HG03439 (cell line): ENCODE measurements around the gene IRF2BP2.

Experiments
- ATAC-seq: cut with Tn5 transposase; IDR thresholded peaks from one replicate; pipeline ENCODE4 v1.9.1; 2021; ENCODE audit warnings: mild to moderate bottlenecking, moderate library complexity; ENCODE audit not compliant: unreplicated experiment

Gene IRF2BP2

DNA sequence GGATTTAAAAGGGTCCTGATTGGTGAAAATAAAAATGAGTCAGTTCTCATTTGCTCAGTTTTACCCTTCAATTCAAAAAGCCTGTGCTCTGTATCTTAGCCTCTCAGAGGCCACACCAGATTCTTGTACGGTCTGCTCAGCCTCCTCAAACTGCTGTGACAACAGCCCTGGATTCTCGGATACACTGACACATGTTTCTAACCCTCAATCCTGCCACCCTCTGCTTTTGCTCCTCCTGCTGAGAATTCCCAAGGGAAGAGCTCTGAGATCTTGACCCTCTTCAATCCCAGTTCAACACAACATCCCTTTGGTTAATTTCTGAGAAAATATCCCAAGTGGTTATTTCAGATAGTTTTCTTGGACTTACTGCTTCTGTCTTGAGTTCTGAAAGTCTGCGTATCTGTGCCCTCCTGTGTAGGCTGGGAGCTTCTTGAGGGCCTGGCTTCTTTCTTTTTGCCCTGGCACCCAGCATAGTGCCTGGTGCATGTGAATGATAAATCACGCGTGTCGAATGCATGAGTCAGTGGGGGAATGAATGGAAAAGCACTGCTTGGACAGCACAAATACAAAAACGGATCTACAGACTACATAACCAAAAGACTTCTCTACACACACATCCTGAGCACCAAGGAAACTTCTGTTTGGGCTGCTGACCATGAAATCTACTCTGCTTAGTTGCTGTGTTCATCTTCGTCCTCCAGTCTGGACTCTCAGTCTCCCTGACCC is 24.5 kb downstream of the IRF2BP2 start:
- ATAC-seq, result no peak

DNA sequence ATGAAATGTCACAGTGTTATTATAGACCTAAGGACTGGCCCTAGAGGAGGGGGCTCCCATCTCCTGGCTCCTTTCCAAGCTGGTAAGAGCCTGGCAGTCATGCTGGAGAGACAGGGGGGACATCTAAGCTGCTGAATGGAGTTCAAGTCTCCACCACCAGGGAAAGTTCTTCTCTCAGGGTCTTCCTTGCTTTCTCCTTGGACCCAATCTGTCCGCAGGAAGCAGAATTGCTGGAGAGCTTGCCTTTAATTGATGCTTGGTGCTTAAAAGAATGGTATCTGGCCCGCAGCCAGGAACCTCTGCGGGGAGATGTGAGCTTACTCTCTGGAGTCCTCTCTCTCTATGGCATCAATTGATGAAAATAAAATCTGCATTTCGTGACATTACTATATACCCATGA is 25.1 kb downstream of the IRF2BP2 start:
- ATAC-seq, result no peak

DNA sequence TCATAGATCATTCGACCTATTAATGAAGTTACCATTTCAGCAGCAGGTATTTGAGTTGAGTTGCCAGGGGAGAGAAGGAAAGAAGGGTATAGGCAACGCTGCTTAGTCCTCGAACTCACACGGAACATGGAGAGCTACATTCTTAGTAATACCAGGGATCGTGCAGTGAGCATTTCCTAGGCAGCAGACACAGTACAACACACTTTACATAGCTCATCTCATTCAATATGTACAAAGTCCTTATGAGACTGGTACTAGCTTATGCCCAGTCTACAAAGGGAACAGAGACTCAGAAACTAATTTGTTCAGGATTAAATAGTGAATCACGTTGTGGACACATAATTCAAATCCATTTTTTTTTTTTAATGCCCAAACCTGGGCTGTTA is 25.6 kb downstream of the IRF2BP2 start:
- no peak for ATAC-seq

GRCh38 chr1:234583755-234584419 is 26.1 kb downstream of the IRF2BP2 start:
- ATAC-seq, result no peak

- ATAC-seq, result no peak
Measured at GRCh38 chr1:234582681-234583301, 27.2 kb downstream of the IRF2BP2 start.

GRCh38 chr1:234582186-234582585 is 27.8 kb downstream of the IRF2BP2 start:
- ATAC-seq, result no peak

- no peak for ATAC-seq
Measured at GRCh38 chr1:234581063-234581714, 28.8 kb downstream of the IRF2BP2 start.

GRCh38 chr1:234579967-234580366 is 30.0 kb downstream of the IRF2BP2 start:
- ATAC-seq, result no peak

DNA sequence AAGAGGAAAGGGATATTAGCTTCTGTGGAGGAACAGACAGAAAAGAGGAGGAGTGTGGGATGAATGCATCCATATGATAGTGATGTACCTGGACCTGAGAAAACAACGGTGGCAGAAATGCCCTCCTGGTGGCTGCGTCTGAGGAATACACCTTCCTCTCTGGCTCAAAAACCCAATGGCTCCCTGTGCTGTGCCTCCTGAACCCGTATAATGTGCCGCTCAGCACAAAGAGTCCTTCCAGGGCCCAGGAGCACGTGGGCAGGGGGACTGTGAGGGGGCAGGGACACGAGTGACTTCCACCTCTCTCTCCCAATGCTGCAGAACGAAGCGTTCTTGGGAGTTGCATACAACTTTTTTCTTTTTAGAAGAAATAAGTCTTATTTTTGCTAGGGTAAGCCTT is 31.2 kb downstream of the IRF2BP2 start:
- no peak for ATAC-seq

DNA sequence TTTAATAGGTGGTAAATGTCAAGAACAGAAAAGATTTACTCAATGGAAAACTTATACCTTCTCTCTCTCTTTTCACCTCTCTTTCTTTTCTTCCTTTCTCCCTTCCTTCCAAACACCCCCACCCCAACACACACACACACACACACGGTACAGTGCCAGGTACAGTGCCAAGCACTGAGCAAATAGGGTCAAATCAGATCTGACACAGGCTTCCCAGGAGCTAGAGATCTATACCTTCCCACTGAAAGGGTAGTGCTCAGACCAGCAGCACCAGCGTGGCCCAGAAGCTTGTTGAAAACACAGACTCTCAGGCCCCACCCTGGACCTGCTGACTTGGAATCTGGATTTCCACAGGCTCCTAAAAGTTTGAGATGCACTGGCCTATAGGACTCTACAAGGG is 31.9 kb downstream of the IRF2BP2 start:
- ATAC-seq, result no peak

- ATAC-seq, result no peak
Measured at GRCh38 chr1:234573711-234574299, 36.2 kb downstream of the IRF2BP2 start.

DNA sequence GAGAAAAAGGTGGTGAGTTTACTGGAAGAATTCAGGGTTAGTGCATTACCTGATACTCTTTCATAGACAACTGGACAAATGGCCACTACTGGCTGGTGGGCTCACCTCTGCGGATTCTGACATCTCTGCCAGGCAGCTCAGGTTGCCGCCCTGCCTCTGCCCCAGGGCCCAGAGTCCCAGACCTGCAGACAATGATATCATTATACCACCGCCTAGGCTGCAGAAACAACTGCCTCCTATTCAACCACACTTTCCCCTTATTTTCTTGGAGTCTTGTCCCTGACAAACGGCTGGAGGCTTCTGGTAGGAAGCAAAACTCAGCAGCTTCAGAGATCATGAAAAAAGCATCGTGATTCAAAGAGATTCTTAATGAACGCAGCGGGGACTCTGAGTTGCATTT is 37.0 kb downstream of the IRF2BP2 start:
- no peak for ATAC-seq

GRCh38 chr1:234571702-234572101 is 38.3 kb downstream of the IRF2BP2 start:
- ATAC-seq, result no peak

- ATAC-seq, result no peak
Measured at GRCh38 chr1:234570329-234571120, 39.5 kb downstream of the IRF2BP2 start.

DNA sequence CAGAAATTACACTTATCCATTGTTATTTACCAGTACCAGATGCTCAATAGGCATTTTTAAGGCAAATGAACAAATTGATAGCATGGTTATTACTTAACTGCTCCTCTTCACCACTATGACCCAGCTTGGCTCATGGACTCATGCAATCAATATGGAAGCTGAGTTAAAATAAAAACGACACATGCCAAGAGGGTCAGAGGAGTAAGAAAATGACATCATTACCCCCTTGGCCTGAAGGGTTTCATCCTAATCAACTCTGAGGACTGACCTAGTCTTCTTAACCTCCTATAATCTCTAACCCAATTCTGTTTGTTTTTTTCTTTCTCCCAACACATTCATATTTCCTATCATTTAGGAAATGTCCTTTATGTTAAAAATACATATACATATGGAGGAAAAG is 41.6 kb downstream of the IRF2BP2 start:
- ATAC-seq, result no peak

DNA sequence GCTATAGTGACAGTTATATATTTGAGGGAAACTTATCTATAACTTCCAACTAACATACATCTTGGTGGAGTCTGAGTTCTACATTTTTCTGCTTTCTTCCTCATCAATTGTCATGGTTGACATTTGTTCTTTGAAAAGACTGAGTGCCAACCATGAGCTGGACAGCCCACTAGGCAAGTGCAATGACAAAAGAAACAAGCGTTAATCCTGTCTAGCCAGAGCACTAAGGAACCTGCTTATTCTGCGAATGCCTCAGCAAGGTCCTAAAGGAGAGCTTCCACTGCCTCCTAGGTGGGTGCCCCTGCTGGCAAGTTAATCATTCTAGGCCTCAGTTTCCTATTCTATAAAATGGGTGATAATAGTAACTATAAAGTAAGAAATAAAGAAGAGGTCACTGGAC is 44.8 kb downstream of the IRF2BP2 start:
- no peak for ATAC-seq

GRCh38 chr1:234564035-234565029 is 45.6 kb downstream of the IRF2BP2 start:
- no peak for ATAC-seq

DNA sequence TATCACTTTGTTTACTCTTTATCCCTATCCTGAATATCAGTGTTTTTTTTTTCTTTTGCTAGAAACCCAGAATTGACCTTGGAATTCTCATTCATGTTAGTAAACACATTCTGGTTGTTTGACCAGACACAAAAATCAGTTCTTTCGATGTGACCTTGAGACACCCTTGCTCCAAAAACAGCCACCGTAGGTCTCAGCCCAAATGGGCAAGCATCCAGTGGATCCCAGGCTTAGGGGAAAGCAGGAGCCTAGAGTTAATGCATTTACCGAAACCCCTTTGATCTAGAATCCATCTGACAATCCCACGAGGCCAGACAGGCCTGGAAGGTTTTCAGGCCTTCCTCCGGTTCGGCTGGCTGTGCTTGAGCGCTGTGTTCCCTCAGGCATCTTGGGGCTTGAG is 47.6 kb downstream of the IRF2BP2 start:
- no peak for ATAC-seq

GRCh38 chr1:234561319-234561718 is 48.7 kb downstream of the IRF2BP2 start:
- ATAC-seq, result no peak
